Panc1 (cell line): ENCODE results near the gene MACROD2.

ENCODE experiments used
- SIN3A ChIP-seq: IDR thresholded peaks from 2 replicates; pipeline ENCODE4 v1.6.1; 2012; ENCODE audit warnings: low read depth, mild to moderate bottlenecking, low read length, moderate library complexity, borderline replicate concordance; ENCODE audit not compliant: insufficient read depth
- TF ChIP-seq, protein P1 (sequence below): fragments of 450-650 bp; IDR thresholded peaks from 2 replicates; pipeline ENCODE4 v1.5.1; 2017; ENCODE audit warnings: mild to moderate bottlenecking

GRCh38 chr20:14617123-14617522 is 621.8 kb downstream of the MACROD2 start:
- TF ChIP-seq, protein P1, sequence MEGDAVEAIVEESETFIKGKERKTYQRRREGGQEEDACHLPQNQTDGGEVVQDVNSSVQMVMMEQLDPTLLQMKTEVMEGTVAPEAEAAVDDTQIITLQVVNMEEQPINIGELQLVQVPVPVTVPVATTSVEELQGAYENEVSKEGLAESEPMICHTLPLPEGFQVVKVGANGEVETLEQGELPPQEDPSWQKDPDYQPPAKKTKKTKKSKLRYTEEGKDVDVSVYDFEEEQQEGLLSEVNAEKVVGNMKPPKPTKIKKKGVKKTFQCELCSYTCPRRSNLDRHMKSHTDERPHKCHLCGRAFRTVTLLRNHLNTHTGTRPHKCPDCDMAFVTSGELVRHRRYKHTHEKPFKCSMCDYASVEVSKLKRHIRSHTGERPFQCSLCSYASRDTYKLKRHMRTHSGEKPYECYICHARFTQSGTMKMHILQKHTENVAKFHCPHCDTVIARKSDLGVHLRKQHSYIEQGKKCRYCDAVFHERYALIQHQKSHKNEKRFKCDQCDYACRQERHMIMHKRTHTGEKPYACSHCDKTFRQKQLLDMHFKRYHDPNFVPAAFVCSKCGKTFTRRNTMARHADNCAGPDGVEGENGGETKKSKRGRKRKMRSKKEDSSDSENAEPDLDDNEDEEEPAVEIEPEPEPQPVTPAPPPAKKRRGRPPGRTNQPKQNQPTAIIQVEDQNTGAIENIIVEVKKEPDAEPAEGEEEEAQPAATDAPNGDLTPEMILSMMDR: no peak
- TF ChIP-seq SIN3A: no peak
